IMR-90 (cell line): ENCODE data around the gene NAGLU. TPM values are rescaled to one million over a fixed set of nuclear protein-coding genes. Genes with fewer than 3 reads are reported as not detected.

Source experiments
- ATAC-seq: fragments of 200-7000 bp; cut with Tn5 transposase; 2 replicates; pipeline ENCODE4 v1.9.1; 2020; ENCODE audit warnings: low read depth, mild to moderate bottlenecking, moderate library complexity
- BruUV-seq: library from RNA; stranded (reverse); fragments of 400-500 nt; replicated peaks from 2 replicates; lab custom pipeline; 2021; lab: Mats Ljungman, UMichigan
- CTCF ChIA-PET: fragments of 300-600 bp; formaldehyde crosslinking; extraction: SDS; loops from one replicate; lab custom pipeline; 2021; ENCODE audit warnings: antibody characterized with exemption; lab: Yijun Ruan, JAX
- POLR2A ChIA-PET: fragments of 300-600 bp; sonication (Branson Sonifier 250); formaldehyde crosslinking; loops from one replicate; lab custom pipeline; 2022; ENCODE audit warnings: antibody characterized with exemption; ENCODE audit not compliant: unreplicated experiment; lab: Charles Lee
- DNase-seq: peaks from one replicate; pipeline ENCODE4 v3.0.0; 2013
- H2AFZ ChIP-seq: replicated peaks from 2 replicates; pipeline ENCODE3; 2013; ENCODE audit warnings: low read length, mild to moderate bottlenecking; ENCODE audit not compliant: poor library complexity
- H2AK5ac ChIP-seq: 2 replicates; pipeline ENCODE4 v1.6.1; 2013; ENCODE audit warnings: low read depth, low read length, inconsistent platforms
- H2AK9ac ChIP-seq: replicated peaks from 2 replicates; pipeline ENCODE3; 2013; ENCODE audit warnings: mild to moderate bottlenecking, low read depth, low read length, moderate library complexity; ENCODE audit not compliant: poor library complexity
- H2BK120ac ChIP-seq: 2 replicates; pipeline ENCODE4 v1.6.1; 2013; ENCODE audit warnings: low read depth, low read length, inconsistent platforms
- H2BK15ac ChIP-seq: 3 replicates; pipeline ENCODE4 v1.6.1; 2013; ENCODE audit warnings: low read depth, low read length, inconsistent platforms
- H2BK20ac ChIP-seq: 2 replicates; pipeline ENCODE4 v1.6.1; 2013; ENCODE audit warnings: low read depth, mild to moderate bottlenecking, inconsistent platforms, low read length, moderate library complexity
- H2BK5ac ChIP-seq: 2 replicates; pipeline ENCODE4 v1.6.1; 2013; ENCODE audit warnings: mild to moderate bottlenecking, low read depth, low read length, inconsistent platforms; ENCODE audit not compliant: poor library complexity, severe bottlenecking
- H3K14ac ChIP-seq: replicated peaks from 2 replicates; pipeline ENCODE4 v1.6.1; 2013; ENCODE audit warnings: low read depth, low read length, inconsistent platforms
- H3K18ac ChIP-seq: 2 replicates; pipeline ENCODE4 v1.6.1; 2013; ENCODE audit warnings: low read depth, low read length, control low read depth
- H3K23ac ChIP-seq: 2 replicates; pipeline ENCODE4 v1.6.1; 2013; ENCODE audit warnings: low read depth, low read length, inconsistent platforms
- H3K27ac ChIP-seq: 2 replicates; pipeline ENCODE4 v1.5.1; 2013; ENCODE audit warnings: mild to moderate bottlenecking, control low read depth, low read length; ENCODE audit not compliant: insufficient read depth
- H3K27me3 ChIP-seq: 2 replicates; pipeline ENCODE4 v1.6.1; 2013; ENCODE audit warnings: low read length; ENCODE audit not compliant: control insufficient read depth, insufficient read depth
- H3K36me3 ChIP-seq: 2 replicates; pipeline ENCODE4 v1.6.1; 2013; ENCODE audit warnings: low read length, mixed read lengths; ENCODE audit not compliant: control insufficient read depth, insufficient read depth
- H3K4ac ChIP-seq: 2 replicates; pipeline ENCODE4 v1.6.1; 2013; ENCODE audit warnings: low read depth, low read length, inconsistent platforms
- H3K4me1 ChIP-seq: 2 replicates; pipeline ENCODE4 v1.6.1; 2013; ENCODE audit warnings: low read length, mixed read lengths; ENCODE audit not compliant: control insufficient read depth, insufficient read depth
- H3K4me2 ChIP-seq: 2 replicates; pipeline ENCODE4 v1.6.1; 2013; ENCODE audit warnings: low read depth, mild to moderate bottlenecking, control low read depth, low read length, moderate library complexity
- H3K4me3 ChIP-seq: 2 replicates; pipeline ENCODE4 v1.5.1; 2013; ENCODE audit warnings: low read depth, mild to moderate bottlenecking, control low read depth, low read length, moderate library complexity; ENCODE audit not compliant: insufficient read depth
- H3K56ac ChIP-seq: 2 replicates; pipeline ENCODE4 v1.6.1; 2013; ENCODE audit warnings: low read length, inconsistent platforms; ENCODE audit not compliant: insufficient read depth; ENCODE audit errors: extremely low read depth
- H3K79me1 ChIP-seq, 2 experiments: 2 replicates each; pipeline ENCODE4 v1.6.1; 2013; ENCODE audit warnings: low read length in 2 of 2, inconsistent platforms in 1 of 2, low read depth in 1 of 2
- H3K9ac ChIP-seq: 2 replicates; pipeline ENCODE4 v1.6.1; 2013; ENCODE audit warnings: low read depth, low read length, control low read depth
- H3K9me1 ChIP-seq: 2 replicates; pipeline ENCODE4 v1.6.1; 2013; ENCODE audit warnings: low read length, inconsistent platforms; ENCODE audit not compliant: insufficient read depth
- H3K9me3 ChIP-seq: 2 replicates; pipeline ENCODE4 v1.6.1; 2013; ENCODE audit warnings: low read length; ENCODE audit not compliant: control insufficient read depth, insufficient read depth
- H4K20me1 ChIP-seq: 2 replicates; pipeline ENCODE4 v1.6.1; 2013; ENCODE audit warnings: low read length, inconsistent platforms; ENCODE audit not compliant: insufficient read depth
- H4K5ac ChIP-seq: 2 replicates; pipeline ENCODE4 v1.6.1; 2013; ENCODE audit warnings: mild to moderate bottlenecking, low read depth, low read length, control low read depth
- H4K8ac ChIP-seq, 2 experiments: 2 replicates each; pipeline ENCODE4 v1.6.1; 2013; ENCODE audit warnings: low read depth in 2 of 2, low read length in 2 of 2, control low read depth in 1 of 2, inconsistent platforms in 1 of 2
- H4K91ac ChIP-seq: 2 replicates; pipeline ENCODE4 v1.6.1; 2013; ENCODE audit warnings: low read depth, low read length, inconsistent platforms; ENCODE audit not compliant: insufficient read depth
- BHLHE40 ChIP-seq: fragments of 150-350 bp; IDR thresholded peaks from 2 replicates; pipeline ENCODE4 v1.6.1; 2016; ENCODE audit warnings: mild to moderate bottlenecking, low read depth, low read length
- CEBPB ChIP-seq: IDR thresholded peaks from 2 replicates; pipeline ENCODE4 v1.6.1; 2012; ENCODE audit warnings: low read depth, low read length, improper control_type of control experiment
- CHD1 ChIP-seq: IDR thresholded peaks from 2 replicates; pipeline ENCODE4 v1.6.1; 2012; ENCODE audit warnings: low read depth, low read length, improper control_type of control experiment
- FOS ChIP-seq: fragments of 150-350 bp; IDR thresholded peaks from 2 replicates; pipeline ENCODE4 v1.6.1; 2016; ENCODE audit warnings: low read depth, low read length
- MAFK ChIP-seq: IDR thresholded peaks from 2 replicates; pipeline ENCODE4 v1.6.1; 2012; ENCODE audit warnings: low read depth, low read length, improper control_type of control experiment
- MAZ ChIP-seq: IDR thresholded peaks from 2 replicates; pipeline ENCODE4 v1.6.1; 2012; ENCODE audit warnings: low read depth, mild to moderate bottlenecking, low read length, improper control_type of control experiment, moderate library complexity, borderline replicate concordance
- MXI1 ChIP-seq: IDR thresholded peaks from 2 replicates; pipeline ENCODE4 v1.6.1; 2012; ENCODE audit warnings: low read depth, mild to moderate bottlenecking, low read length, moderate library complexity, borderline replicate concordance
- NFE2L2 ChIP-seq: fragments of 150-350 bp; IDR thresholded peaks from 2 replicates; pipeline ENCODE4 v1.6.1; 2016; ENCODE audit warnings: low read depth, mild to moderate bottlenecking, low read length
- POLR2A ChIP-seq: IDR thresholded peaks from 2 replicates; pipeline ENCODE4 v1.6.1; 2012; ENCODE audit warnings: mild to moderate bottlenecking, low read depth, low read length
- RAD21 ChIP-seq: IDR thresholded peaks from 2 replicates; pipeline ENCODE4 v1.6.1; 2012; ENCODE audit warnings: low read length, improper control_type of control experiment
- RCOR1 ChIP-seq: IDR thresholded peaks from 2 replicates; pipeline ENCODE4 v1.6.1; 2012; ENCODE audit warnings: mild to moderate bottlenecking, low read length, improper control_type of control experiment; ENCODE audit not compliant: insufficient replicate concordance
- SMC3 ChIP-seq: fragments of 150-350 bp; IDR thresholded peaks from 2 replicates; pipeline ENCODE4 v1.6.1; 2016; ENCODE audit warnings: low read depth, mild to moderate bottlenecking, antibody characterized with exemption, low read length, moderate library complexity
- WGBS, 2 experiments: methylation state at CpG; one replicate each; pipeline versions ENCODE4 v1.1.5 to v1.1.7; 2013; ENCODE audit warnings: missing lambda C conversion rate in 2 of 2; ENCODE audit not compliant: insufficient read length in 1 of 2; ENCODE audit errors: extremely low coverage in 2 of 2; 5-methylcytosine and 5-hydroxymethylcytosine counted together
- dilution Hi-C: fragments of 300-500 bp; cut with HindIII; formaldehyde crosslinking; loops from one replicate; pipeline ENCODE4 v1.14.3; 2018; ENCODE audit warnings: low sequenced_read_pairs; ENCODE audit not compliant: unreplicated experiment
- in situ Hi-C: fragments of 300-500 bp; cut with MboI; formaldehyde crosslinking; loops from 3 replicates; pipeline ENCODE4 v1.14.3; 2019; ENCODE audit warnings: low sequenced_read_pairs, inconsistent platforms, mixed read lengths
- intact Hi-C: fragments of 100-400 bp; cut with micrococcal nuclease; formaldehyde crosslinking; loops from 2 replicates; pipeline ENCODE4 v1.10.0; 2022
- polyA plus RNA-seq, 3 experiments: library from polyadenylated mRNA; depleted of rRNA; stranded (reverse); fragments of >200 nt; gene quantifications; 2 replicates each; pipeline ENCODE4 v1.2.3, GENCODE V29; 2012; ENCODE audit warnings: low replicate concordance in 1 of 3
- total RNA-seq: library from RNA; depleted of rRNA; stranded (reverse); fragments of >200 nt; gene quantifications from 2 replicates; pipeline ENCODE4 v1.2.3, GENCODE V29; 2012
- TF ChIP-seq, protein P1 (sequence below): fragments of 150-350 bp; IDR thresholded peaks from 2 replicates; pipeline ENCODE4 v1.6.1; 2017; ENCODE audit warnings: mild to moderate bottlenecking, antibody characterized with exemption, low read length, low read depth
- TF ChIP-seq, protein P2 (sequence below): fragments of 150-350 bp; IDR thresholded peaks from 2 replicates; pipeline ENCODE4 v1.6.1; 2016; ENCODE audit warnings: low read depth, mild to moderate bottlenecking, low read length, moderate library complexity, borderline replicate concordance

The NAGLU gene
- total and polyA plus RNA-seq, 2 of the 4 experiments (the other 2 are of a cell fraction) = 6.5 to 29.2 TPM

DNA sequence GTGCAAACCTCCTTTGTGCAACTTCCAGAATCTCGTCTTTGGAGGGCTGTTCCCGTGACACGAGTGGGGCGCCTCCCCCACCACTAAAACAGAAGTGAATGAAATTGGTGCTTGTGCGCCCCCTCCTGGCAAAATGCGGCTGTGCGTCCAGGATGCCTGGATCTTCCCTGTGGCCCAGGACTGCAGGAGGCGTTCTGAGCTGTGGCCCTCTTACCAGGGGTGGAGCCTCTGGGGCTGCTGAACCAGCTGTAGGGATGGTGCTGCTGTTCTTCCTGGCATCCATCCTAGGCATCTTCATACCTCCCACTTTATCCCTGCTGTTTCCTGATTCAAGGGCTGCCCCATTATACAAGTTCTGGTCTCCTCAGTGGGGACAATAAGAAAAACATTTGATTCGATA is 18.5 kb upstream of the NAGLU start (continued):
- TF ChIP-seq RAD21 = peak; percentile 90

DNA sequence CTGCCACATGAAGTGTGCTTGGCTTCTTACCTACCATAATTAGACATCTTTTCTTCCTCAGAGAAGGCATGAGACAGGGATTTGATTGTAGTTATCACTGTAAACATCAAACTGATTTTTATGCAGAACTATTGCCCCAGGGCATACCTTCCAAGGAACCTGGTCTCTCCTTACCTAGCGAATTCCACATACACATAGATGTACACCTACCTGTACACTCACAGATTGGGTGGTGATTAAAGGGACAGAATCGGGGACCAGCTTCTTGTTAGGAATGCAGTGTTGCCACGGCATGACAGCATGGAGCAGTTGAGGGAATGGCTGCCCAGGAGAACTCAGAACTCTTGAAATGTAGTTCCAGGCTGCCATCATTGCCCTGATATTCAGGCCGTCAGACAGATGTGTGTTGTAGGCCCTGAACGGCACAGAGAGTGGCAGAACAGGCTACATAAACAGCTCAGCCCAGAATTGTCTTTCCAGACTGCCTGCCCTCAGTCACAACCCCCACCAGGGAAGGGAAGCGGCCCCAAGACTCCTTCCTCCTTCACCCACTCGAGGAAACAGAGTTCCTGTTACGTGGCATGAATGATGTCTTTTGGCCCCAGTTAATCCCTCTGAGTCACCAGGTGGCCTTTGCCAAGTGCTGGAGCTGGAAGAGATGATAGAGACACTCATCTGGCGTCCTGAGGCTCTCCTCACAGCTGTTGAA is 17.8 kb upstream of the NAGLU start:
- Histone ChIP-seq H2AK5ac (peak overlapping the region; percentile 99), H3K9me1 (peaks cover 41% of the 10 kb centered on the region), H3K36me3 (peaks cover 2% of the 10 kb centered on the region; the same call in 1 of the 2 replicates), H3K18ac (peak overlapping the region; percentile 95), H4K91ac (peak overlapping the region; percentile 100), H3K27ac (peak overlapping the region; percentile 99), H2AK9ac (peak overlapping the region; percentile 99), H3K27me3 (no peaks in the 10 kb centered on the region), H3K9ac (peak overlapping the region; percentile 57), H3K4me2 (peak overlapping the region; percentile 47), H2BK20ac (peak overlapping the region; percentile 99), H4K8ac (peak overlapping the region; percentile 98 to 100), H3K4me1 (peaks cover 73% of the 10 kb centered on the region), H3K56ac (peak overlapping the region; percentile 99), H2BK15ac (peak overlapping the region; percentile 100), H3K9me3 (no peaks in the 10 kb centered on the region), H4K5ac (peak overlapping the region; percentile 97), H3K4ac (peak overlapping the region; percentile 100), H3K14ac (peak overlapping the region; percentile 99), H2BK120ac (peak overlapping the region; percentile 100), H2BK5ac (peak overlapping the region; percentile 99), H3K23ac (peak overlapping the region; percentile 100), H4K20me1 (no peaks in the 10 kb centered on the region; the same call in 1 of the 2 replicates), H2AFZ (peak overlapping the region; percentile 77), H3K4me3 (no peak overlapping the region), H3K79me1 (peaks cover 9 to 67% of the 10 kb centered on the region in 2 experiments; a peak in 3 of 4 replicates)
- in situ Hi-C loops (no loop called here), intact Hi-C loops (loop anchor here (5.0 kb wide), 1 partner anchor 111 kb away; no protein-coding TSS in a partner anchor), dilution Hi-C loops (no loop called here)
- WGBS, 2 experiments = 0% methylated on average over 2 of the region's 9 CpGs; no CpG with 5 or more reads in 1 of the 2 experiments
- no TSS peak for BruUV-seq
- ATAC-seq (peak; percentile 13), DNase-seq (peak; percentile 98)
- POLR2A ChIA-PET = interaction anchor here (1.3 to 4.2 kb wide), 2 partner anchors 9 to 95 kb away, joined by 4 to 17 read pairs; partner anchors contain the start of gene CAVIN1
- CTCF ChIA-PET = interaction anchor here (0.5 to 2.8 kb wide), 9 partner anchors 9 to 552 kb away, joined by 3 to 14 read pairs (median 4); partner anchors contain the start of gene CAVIN1
- TF ChIP-seq, protein P1, sequence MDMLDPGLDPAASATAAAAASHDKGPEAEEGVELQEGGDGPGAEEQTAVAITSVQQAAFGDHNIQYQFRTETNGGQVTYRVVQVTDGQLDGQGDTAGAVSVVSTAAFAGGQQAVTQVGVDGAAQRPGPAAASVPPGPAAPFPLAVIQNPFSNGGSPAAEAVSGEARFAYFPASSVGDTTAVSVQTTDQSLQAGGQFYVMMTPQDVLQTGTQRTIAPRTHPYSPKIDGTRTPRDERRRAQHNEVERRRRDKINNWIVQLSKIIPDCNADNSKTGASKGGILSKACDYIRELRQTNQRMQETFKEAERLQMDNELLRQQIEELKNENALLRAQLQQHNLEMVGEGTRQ = no peak
- no peak for TF ChIP-seq CEBPB
- TF ChIP-seq BHLHE40 = 0 out of 2 replicates have a peak, but pooled peaks have one; percentile 21
- peak; percentile 80 for TF ChIP-seq MAZ
- TF ChIP-seq RCOR1 = no peak
- TF ChIP-seq, protein P2, sequence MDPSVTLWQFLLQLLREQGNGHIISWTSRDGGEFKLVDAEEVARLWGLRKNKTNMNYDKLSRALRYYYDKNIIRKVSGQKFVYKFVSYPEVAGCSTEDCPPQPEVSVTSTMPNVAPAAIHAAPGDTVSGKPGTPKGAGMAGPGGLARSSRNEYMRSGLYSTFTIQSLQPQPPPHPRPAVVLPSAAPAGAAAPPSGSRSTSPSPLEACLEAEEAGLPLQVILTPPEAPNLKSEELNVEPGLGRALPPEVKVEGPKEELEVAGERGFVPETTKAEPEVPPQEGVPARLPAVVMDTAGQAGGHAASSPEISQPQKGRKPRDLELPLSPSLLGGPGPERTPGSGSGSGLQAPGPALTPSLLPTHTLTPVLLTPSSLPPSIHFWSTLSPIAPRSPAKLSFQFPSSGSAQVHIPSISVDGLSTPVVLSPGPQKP = no peak
- no peak; the same call in 1 of the 2 replicates for TF ChIP-seq CHD1
- peak; percentile 11; the same call in 1 of the 2 replicates for TF ChIP-seq RAD21
- no peak for TF ChIP-seq MAFK
- TF ChIP-seq POLR2A = peak; percentile 74
- TF ChIP-seq FOS = peak; percentile 92
- no peak for TF ChIP-seq NFE2L2
- TF ChIP-seq MXI1 = no peak
- TF ChIP-seq SMC3 = peak; percentile 13
